ENCODE data around the gene RNF186.
"Not testable (repeated sequence)": the region's sequence is repeated elsewhere in the genome, so short reads cannot be mapped to it uniquely, and the experiment has no call there.

The RNF186 gene, protein sequence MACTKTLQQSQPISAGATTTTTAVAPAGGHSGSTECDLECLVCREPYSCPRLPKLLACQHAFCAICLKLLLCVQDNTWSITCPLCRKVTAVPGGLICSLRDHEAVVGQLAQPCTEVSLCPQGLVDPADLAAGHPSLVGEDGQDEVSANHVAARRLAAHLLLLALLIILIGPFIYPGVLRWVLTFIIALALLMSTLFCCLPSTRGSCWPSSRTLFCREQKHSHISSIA

DNA sequence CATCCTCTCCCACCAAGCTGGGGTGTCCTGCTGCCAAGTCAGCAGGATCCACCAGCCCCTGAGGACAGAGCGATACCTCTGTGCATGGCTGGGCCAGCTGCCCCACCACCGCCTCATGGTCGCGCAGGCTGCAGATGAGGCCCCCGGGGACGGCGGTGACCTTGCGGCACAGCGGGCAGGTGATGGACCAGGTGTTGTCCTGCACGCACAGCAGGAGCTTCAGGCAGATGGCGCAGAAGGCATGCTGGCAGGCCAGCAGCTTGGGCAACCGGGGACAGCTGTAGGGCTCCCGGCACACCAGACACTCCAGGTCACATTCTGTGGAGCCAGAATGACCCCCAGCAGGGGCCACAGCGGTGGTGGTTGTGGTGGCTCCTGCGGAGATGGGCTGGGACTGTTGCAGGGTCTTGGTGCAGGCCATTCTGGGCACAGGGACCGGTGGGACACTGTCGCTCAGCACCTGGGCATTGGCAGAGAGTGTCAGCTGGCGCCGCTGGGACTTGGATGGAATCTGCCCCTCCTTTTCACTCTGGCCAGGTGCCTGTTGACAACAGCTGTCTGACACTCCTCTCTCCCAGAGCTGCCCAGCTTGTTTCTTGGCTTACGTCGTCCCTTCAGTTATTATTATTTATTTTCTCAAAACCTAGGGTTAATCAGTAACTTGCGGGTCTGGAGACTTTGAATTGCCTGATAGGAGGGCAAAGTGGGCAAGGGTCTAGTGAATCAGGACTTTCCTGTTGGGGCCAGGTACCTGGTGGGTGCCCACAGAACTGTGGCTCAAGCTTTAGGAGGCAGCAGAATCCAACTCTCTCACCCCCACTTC lies at the start of gene RNF186:
RNF186 (minus strand) TSS at position 603 of the 823 bp plus-strand sequence; CDS start at position 421, 182 bp downstream.
- no peak for DNase-seq (ENCODE audit: low read depth in 2 of 2, low spot score in 1 of 2)

DNA sequence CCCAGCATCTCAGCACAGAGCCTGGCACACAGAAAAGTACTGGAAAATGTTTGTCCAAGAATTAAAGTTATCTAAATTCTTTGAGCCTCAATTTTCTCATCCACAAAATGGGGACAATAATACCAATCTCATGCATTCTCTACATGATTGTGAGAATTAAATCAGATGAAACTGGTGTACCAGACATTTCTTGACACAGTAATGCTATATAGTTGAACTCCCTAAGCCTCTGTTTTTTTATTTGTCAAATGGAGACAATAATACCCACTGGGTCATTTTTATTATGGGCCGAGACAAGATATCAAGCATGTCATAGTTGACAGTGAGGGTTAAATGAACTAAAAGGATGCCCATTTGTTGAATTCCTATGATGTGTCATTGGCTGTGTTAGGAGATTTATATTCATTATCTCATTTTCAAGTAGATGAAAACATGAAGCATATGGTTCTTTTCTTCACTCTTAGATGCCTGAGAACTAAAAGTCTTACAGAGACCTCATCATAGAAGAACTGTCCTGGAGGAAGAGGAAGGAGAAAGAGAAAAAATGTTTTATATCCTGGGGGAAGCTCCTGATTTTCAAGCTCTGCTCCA lies 49.6 kb upstream of the RNF186 start:
- no peak for DNase-seq (ENCODE audit: low read depth in 2 of 2, low spot score in 1 of 2)

DNA sequence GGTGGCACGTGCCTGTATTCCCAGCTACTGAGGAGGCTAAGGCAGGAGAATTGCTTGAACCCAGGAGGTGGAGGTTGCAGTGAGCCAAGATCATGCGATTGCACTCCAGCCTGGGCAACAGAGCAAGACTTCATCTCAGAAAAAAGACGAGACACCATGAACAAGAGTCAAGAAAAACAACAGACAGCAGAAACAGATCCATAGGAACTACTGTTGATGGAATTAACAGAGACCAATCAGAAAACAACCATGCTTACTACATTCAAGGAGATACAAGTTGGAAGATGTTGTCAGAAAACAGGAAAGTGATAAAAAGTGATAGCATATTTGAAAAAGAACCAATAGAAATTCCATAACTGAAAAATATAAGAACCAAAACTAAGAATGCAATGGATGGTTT lies 47.9 kb upstream of the RNF186 start:
- DNase-seq (ENCODE audit: low read depth in 2 of 2, low spot score in 1 of 2): no peak

DNA sequence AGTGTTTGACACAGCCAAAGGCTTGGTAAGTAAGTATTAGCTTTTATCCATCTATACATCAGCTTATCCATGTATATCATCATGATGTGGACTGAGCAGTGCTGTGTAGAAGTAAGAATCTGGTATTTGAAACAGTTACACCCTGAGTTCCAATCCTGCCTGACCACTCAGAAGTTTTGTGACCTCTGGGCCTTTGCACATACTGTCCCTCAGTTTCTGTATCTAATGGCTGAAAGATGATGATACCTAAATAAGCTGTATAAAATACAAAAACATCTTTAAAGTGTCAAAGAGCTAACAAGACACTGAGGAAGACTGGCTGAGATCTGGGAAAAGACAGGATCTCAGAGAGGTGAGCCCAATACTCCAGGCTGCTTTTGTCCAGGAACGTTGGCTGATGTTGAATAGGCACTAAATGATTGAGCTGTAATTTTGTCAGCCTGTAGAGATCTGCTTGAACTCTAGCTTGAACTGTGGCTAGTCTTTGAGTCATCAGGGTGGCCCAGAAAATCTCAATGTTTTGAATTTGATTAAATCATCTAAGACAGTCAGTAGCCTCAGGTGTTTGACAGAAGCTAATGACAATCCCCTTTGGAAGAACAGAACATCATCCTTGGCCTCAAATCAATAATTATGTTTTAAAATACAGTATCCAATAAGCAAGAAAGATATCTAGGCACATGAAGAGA lies 46.9 kb upstream of the RNF186 start:
- no peak for DNase-seq (ENCODE audit: low read depth in 2 of 2, low spot score in 1 of 2)

DNA sequence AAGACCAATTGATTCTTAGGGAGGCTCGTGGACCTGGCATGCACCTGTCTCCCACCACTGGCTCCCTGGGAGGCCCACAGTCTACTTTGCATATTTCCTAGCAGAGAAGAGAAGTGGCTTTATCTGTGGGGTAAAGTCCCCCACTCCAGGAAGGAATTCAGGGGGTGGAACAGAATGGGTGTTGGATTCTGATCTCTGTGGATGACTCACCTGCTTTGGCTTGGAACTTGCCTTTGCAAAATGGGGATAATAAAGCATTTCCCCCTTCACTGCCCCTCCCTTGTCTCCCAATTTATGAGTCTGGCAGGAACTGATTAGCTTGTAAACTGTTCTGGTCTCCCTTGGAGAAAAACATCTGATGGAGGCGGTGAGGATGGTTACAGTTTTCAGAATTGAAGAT lies 46.0 kb upstream of the RNF186 start:
- DNase-seq (ENCODE audit: low read depth in 2 of 2, low spot score in 1 of 2): no peak

DNA sequence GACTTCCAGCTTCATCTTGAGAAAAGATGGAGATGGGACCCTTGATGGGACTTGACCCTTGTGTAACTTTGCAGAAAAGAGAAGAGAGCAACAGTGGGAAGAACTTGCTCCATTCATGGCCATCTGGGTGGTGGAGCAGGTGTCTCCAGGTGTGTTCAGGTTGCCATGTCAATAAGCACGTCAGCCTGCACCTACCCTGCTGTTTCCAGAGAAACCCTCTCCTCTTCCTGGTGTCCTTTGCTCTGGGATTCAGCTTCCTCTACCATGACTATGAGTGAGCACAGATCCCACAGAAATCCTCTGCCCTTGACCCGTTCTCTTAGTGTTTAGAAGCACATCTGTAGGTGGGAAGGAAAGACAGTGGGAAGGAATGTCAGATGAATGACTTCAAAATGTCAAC lies 45.3 kb upstream of the RNF186 start:
- no peak for DNase-seq (ENCODE audit: low read depth in 2 of 2, low spot score in 1 of 2)

DNA sequence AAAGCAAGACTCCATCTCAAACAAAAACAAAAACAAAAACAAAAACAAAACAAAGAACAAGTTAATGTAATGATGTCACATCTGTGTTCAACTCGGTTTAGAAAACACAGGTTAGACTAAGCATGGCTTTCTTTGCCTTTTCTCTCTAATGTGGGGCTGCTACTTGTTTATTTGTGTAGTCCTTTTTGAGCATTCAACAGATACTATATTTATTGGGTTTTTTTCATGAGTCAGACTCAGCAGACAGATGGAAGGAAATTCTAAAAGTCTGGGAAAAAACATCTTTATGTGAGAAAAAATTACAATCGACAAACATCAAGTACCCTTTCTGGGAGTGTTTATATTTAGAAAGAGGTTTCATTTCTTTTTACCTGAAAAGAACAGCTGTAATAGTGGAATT lies 44.8 kb upstream of the RNF186 start:
- DNase-seq (ENCODE audit: low read depth in 2 of 2, low spot score in 1 of 2): no peak

DNA sequence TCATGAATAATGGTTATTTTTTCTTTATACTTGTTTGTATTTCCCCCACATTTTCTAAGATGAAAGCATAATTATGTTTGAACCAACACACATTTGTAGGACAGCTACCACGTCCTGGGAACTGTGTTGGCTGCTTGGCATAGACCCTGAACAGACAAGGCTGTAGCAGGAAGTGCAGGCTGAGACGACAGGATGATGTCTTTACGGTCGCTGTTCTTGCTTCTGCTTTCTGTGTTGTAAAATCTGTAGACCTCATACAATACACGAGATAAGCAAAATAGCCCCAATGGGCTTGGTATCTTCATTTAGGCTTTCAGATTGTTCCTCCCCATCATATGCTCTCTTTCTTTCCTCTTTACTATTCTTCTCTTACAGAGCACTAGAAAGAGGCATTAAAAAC lies 43.8 kb upstream of the RNF186 start:
- DNase-seq (ENCODE audit: low read depth in 2 of 2, low spot score in 1 of 2): no peak

DNA sequence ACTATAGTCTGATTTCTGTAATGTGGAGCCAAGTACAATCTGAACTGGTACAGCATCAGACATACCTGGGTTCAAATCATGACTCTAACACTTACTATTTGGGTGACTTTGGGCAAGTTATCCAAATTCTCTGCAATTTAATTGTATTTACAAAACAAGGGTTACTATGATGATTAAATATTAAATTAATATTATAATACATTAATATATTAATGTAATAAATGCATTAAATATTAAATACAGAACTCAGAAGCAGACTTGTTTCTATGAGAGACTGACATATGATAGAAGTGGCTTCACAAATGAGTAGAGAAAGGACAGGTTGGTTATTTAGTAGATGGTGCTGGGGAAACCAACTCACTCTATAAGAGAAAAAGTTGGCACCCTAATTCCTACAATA lies 39.8 kb upstream of the RNF186 start:
- DNase-seq (ENCODE audit: low read depth in 2 of 2, low spot score in 1 of 2): no peak

DNA sequence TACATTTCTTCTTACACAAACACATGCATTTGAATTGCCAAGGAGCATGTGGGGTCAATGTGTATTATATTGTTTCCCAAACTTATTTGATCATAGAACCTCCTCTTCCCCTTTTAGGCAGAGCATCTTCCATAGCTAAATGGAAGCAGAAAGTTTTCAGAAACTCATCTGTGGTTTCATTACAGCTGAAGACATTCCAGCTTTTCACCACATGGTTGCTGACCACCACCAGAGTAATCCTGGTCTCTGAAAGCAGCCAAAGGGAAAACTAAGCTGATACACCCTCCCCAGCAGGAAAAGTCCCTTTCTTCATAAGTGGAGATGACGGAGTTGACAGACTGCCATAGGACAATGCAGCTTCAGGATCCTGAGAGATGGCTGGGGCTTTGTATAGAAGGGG lies 37.0 kb upstream of the RNF186 start:
- no peak for DNase-seq (ENCODE audit: low read depth in 2 of 2, low spot score in 1 of 2)

DNA sequence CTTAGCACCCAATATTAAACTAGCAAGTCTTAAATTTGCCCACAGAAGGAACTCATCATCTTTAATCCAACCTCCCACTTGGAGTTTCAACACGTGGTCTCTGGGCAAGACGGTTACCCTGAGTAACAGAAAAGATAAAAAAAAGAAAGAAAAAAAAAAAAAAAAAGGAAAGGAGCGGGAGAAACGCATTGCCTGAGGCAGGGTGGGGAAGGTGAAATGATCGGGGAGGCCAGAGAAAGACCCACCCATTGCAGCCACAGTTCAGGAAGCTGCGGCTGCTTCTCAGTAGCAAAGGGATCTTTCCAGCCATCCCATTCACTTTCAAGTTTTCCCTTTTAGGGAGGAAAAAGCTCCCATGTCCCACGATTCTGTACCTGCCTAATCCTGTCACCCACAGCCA lies 35.1 kb upstream of the RNF186 start:
- no peak for DNase-seq (ENCODE audit: low read depth in 2 of 2, low spot score in 1 of 2)

DNA sequence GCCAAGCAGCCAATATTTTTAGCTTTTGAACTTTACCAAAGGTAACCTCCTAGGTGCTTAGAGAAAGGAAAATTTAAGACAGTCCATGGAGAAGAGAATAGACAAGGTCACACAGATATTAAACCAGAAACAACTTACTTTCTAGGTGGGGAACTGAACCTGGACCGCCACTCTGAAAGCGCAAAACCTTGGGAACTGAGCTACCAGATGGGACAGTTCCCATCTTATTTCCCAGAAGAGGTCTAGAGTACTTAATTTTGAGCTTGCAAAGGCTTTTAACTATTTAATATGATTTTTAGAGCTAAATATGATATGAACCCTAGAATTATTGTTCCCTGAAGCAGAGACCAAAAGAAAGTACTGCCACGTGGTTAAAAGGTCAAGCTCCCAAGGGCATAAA lies 34.2 kb upstream of the RNF186 start:
- not testable (repeated sequence) for DNase-seq (ENCODE audit: low read depth in 2 of 2, low spot score in 1 of 2)

DNA sequence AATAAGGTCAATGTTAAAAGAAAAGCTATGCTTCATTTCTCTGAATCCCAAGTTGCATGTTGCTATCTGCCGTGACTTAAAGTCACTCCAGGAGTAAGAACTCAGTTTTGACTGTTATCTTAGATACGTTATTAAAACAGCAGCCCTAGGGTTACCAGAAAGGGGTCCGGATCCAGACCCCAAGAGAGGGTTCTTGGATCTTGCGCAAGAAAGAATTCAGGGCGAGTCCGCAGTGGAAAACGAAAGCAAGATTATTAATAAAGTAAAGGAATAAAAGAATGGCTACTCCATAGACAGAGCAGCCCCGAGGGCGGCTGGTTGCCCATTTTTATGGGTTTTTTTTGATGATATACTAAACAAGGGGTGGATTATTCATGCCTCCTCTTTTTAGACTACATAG lies 32.3 kb upstream of the RNF186 start:
- not testable (repeated sequence) for DNase-seq (ENCODE audit: low read depth in 2 of 2, low spot score in 1 of 2)

DNA sequence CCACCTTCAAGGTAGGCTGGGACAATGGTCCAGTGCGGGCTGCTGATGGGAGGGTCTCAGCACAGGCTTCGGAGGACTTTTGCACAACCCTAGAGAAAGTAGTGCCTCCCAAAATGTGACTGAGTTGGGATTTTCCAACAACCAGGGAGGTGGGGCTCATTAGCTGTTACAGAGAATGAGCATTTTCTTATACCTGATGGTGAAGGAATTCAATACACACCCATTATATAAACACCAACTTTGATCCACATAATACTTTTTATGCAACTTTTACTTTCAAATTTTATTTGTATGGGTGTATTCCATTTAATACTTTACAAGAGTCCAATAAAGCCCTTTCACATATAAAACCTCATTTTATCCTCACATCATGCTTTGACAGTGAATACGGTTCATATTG lies 31.3 kb upstream of the RNF186 start:
- DNase-seq (ENCODE audit: low read depth in 2 of 2, low spot score in 1 of 2): no peak

DNA sequence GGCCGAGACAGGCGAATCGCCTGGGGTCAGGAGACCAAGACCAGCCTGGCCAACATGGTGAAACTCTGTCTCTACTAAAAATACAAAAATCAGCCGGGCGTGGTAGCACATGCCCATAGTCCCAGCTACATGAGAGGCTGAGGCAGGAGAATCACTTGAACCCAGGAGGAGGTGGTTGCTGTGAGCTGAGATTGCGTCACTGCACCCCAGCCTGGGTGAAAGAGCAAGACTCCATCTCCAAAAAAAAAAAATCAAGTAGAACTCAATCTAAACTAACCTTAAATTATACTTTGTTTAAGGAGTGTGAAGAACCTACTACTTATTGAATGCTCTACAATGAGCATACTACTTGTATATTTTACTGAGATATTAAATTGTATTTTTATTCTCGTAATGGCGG lies 30.5 kb upstream of the RNF186 start:
- no peak for DNase-seq (ENCODE audit: low read depth in 2 of 2, low spot score in 1 of 2)

DNA sequence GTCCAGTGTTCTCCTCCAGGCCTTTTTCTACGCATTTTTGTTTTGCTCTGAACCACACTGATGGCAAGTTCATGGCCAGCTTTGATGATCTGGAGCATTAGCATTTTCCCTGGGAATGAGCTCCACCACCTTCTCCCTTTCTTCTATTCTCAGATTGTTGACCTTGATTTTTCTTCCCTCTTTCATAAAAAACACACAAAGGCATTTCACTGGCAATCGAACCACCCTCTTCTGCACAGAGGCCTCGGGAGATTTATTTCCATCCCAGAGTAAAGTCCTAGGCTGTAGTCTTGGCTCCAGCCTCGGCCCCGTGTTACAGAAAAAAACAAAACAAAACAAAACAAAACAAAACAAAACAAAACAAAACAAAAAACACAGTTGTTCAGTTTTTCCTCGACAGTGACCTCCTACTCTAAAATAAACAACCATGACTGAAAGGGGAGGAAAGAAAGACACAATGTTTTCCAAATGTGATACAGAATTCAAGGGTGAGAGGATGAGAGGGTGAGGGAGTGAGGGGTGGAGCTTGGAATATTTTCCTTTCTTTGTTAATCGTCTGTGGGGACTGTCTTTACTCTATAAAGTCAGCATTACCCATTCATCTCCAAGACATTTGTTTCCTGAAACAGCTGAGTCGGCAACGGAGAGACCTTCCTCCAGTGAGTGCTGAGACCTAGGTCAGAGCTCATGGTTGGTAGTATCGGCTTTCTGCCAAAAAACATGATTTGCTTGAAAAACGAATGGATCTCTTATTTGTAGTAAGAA lies 29.8 kb upstream of the RNF186 start:
- no peak for DNase-seq (ENCODE audit: low read depth in 2 of 2, low spot score in 1 of 2)

DNA sequence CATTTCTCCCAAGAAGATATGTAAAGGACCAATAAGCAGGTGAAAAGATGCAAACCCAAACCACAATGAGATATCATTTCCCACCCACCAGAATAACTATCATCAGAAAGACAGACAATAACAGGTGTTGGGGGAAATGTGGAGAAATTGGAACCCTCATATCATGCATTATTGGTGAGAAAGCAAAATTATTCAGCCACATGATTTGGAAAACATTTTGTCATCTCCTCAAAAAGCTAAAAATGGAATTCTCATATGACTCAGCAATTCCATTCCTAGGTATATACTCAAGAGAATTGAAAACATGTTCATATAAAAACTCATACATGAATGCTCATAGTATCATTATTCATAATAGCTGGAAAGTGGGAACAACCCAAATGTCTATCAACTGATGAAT lies 25.1 kb upstream of the RNF186 start:
- DNase-seq (ENCODE audit: low read depth in 2 of 2, low spot score in 1 of 2): no peak

DNA sequence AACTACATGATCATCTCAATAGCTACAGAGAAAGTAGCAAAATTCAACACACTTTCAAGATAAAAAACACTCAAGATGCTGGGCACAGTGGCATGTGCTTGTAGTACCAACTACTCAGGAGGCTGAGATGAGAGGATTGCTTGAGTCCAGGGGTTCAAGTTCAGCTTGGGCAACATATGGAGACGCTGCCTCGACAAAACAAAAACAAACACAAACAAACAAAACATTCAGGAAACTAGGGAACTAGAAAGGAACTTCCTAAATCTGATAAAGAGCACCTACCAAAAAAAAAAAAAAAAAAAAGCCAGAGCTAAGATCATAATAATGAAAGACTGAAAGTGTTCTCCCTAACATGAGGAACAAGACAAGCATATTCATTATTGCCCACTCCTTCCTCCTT lies 22.8 kb upstream of the RNF186 start:
- no peak for DNase-seq (ENCODE audit: low read depth in 2 of 2, low spot score in 1 of 2)

DNA sequence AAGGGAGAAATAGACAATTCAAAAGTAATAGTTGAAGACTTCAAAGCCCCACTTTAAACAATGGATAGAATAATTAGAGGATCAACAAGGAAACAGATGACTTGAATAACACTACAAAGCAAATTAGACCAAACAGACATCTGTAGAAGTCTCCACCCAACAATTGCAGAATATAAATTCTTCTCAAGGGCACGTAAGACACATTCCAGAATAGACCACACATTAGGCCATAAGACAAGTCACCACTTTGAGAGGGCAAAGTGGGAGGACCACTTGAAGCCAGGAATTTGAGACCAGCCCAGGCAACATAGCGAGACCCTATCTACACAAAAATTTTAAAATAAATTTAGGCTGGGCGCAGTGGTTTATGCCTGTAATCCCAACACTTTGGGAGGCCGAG lies 20.5 kb upstream of the RNF186 start:
- no peak for DNase-seq (ENCODE audit: low read depth in 2 of 2, low spot score in 1 of 2)

DNA sequence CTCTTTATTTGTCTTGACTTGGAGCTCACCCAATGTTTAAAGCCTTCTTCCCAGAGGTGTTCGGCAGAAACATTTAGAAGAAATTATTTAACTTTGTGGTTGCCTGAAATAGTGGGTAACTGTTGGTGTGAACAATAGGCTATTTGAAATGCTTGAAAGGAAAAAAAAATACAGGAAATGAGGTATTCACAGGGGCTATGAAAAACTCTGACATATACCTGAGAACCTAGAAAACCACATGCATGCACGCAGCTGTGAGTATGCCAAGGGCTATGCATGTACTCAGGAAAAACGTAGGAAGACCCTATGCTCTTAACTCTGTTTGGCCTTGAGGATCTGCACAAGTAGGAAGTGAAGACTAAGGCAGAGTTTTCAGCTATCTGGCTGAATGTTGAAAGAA lies 16.4 kb upstream of the RNF186 start:
- no peak for DNase-seq (ENCODE audit: low read depth in 2 of 2, low spot score in 1 of 2)

DNA sequence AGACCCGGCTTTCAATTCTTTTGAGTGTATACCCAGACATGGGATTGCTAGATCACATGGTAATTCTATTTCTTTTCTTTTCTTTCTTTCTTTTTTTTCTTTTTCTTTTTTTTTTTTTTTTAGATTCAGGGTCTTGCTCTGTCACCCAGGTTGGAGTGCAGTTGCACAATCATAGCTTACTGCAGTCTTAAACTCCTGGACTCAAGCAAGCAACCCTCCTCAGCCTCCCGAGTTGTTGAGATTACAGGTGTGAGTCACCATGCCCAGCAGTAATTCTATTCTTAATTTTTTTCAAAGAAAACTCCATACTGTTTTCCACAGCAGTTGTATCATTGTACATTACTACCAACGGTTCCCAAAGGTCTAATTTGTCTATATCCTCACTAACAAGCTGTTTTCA lies 13.5 kb upstream of the RNF186 start:
- DNase-seq (ENCODE audit: low read depth in 2 of 2, low spot score in 1 of 2): no peak

Measured in stimulated activated CD8-positive, alpha-beta memory T cell treated with anti-CD3 and anti-CD28 coated beads, Interleukin-4, amount 100 ng/mL, for 4 hours (primary cell).